GM18520 (cell line): Measurements from ENCODE around the gene CMPK1.

Experiments used
- ATAC-seq: cut with Tn5 transposase; IDR thresholded peaks from one replicate; pipeline ENCODE4 v1.9.1; 2021; ENCODE audit not compliant: unreplicated experiment

CMPK1 gene

GRCh38 chr1:47418681-47419325, 85.2 kb downstream of the CMPK1 start:
- no peak for ATAC-seq

- no peak for ATAC-seq
These were observed 87.0 kb downstream of the CMPK1 start for GRCh38 chr1:47420547-47420946.

- no peak for ATAC-seq
These were observed 90.3 kb downstream of the CMPK1 start for GRCh38 chr1:47423872-47424271.

- ATAC-seq: no peak
These were observed 90.9 kb downstream of the CMPK1 start for GRCh38 chr1:47424336-47424982.
